ENCODE measurements around the gene KCNQ1OT1.

DNA sequence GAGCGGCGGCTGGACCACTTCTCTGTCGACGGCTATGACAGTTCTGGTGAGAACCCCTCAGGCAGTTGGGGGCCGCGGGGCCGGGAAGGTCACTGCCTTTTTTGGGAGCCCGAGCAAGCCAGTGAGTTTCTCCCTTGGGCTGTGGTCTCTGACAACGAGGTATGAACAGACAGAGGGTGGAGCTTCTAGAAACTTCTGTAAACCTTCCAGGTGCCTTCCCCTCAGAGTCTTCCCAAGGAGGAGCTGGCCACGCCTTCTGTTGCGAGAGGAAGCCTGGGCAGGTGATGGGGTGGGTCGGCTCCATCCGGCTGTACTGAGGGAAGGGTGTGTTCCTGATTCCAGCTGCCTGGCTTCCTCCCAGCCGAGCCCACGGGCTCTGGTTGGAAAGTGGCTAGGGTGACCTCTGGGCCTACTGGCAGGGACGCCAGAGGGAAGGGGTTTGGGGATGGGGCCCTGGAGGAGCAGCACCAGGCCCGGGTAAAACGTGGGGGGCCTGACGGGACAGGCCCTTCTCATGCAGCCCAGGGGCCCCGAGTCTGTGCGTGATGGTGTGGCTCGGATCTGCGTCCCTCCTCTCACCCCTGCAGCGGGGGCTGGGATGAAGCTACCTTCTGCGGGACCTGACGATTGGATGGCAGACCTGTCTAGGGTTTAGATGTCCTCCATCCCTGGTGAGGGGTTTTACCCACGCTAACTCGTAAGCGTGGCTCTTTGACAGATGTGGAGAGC lies 110.8 kb downstream of the KCNQ1OT1 start:
- no peak for TF ChIP-seq POLR2A (IDR thresholded peaks at IDR 0.05)
- TF ChIP-seq, protein P1, sequence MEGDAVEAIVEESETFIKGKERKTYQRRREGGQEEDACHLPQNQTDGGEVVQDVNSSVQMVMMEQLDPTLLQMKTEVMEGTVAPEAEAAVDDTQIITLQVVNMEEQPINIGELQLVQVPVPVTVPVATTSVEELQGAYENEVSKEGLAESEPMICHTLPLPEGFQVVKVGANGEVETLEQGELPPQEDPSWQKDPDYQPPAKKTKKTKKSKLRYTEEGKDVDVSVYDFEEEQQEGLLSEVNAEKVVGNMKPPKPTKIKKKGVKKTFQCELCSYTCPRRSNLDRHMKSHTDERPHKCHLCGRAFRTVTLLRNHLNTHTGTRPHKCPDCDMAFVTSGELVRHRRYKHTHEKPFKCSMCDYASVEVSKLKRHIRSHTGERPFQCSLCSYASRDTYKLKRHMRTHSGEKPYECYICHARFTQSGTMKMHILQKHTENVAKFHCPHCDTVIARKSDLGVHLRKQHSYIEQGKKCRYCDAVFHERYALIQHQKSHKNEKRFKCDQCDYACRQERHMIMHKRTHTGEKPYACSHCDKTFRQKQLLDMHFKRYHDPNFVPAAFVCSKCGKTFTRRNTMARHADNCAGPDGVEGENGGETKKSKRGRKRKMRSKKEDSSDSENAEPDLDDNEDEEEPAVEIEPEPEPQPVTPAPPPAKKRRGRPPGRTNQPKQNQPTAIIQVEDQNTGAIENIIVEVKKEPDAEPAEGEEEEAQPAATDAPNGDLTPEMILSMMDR (IDR thresholded peaks at IDR 0.05): no peak

Measured in esophagus squamous epithelium (tissue), 4 donors.